ENCODE measurements around the gene ORAI3. TPM values are rescaled to one million over a fixed set of nuclear protein-coding genes. Genes with fewer than 3 reads are reported as not detected.

ORAI3 gene
- total RNA-seq, 6 donors from 2014 or later, result 22.2 to 33.9 (median 28.4) TPM

GRCh38 chr16:30985401-30986128, 36.7 kb downstream of the ORAI3 start:
- Histone ChIP-seq H3K27me3 (no peaks in the 10 kb centered on the region), H3K4me3 (peak overlapping the region; percentile 5 to 51 (median 40)), H3K27ac (peak overlapping the region in 3 of 4 donors; percentile 20 to 74 (median 49)), H3K4me1 (peaks cover 8 to 11% (median 9%) of the 10 kb centered on the region in 4 donors), H3K36me3 (peaks cover 6 to 45% (median 35%) of the 10 kb centered on the region in 4 donors), H3K9me3 (no peaks in the 10 kb centered on the region)
- DNase-seq (peak; percentile 76 to 81), ATAC-seq (ENCODE audit: low FRiP score in 2 of 2) (peak; percentile 72 to 75)
- TF ChIP-seq POLR2AphosphoS5 (IDR thresholded peaks at IDR 0.05) (no peak), EP300 (IDR thresholded peaks at IDR 0.05) (no peak), POLR2A (IDR thresholded peaks at IDR 0.05) (no peak), CTCF (IDR thresholded peaks at IDR 0.05) (no peak)
- WGBS, 2 donors, result 59 to 70% methylated on average over 6 to 11 of the region's 20 CpGs

GRCh38 chr16:30986129-30986991, 37.5 kb downstream of the ORAI3 start:
- Histone ChIP-seq H3K9me3 (no peaks in the 10 kb centered on the region), H3K27me3 (no peaks in the 10 kb centered on the region), H3K4me1 (peaks cover 8 to 11% (median 9%) of the 10 kb centered on the region in 4 donors), H3K4me3 (no peak overlapping the region), H3K27ac (peak overlapping the region in 1 of 4 donors; percentile 0), H3K36me3 (peaks cover under 1 to 37% (median 27%) of the 10 kb centered on the region in 4 donors)
- TF ChIP-seq CTCF (IDR thresholded peaks at IDR 0.05), result no peak
- TF ChIP-seq POLR2AphosphoS5 (IDR thresholded peaks at IDR 0.05), result no peak
- TF ChIP-seq POLR2A (IDR thresholded peaks at IDR 0.05), result no peak
- TF ChIP-seq EP300 (IDR thresholded peaks at IDR 0.05), result no peak
- 92 to 95% methylated on average over 15 to 29 of the region's 29 CpGs for WGBS, 2 donors
- peak in 1 of 2 donors; percentile 80 for DNase-seq
- no peak for ATAC-seq (ENCODE audit: low FRiP score in 2 of 2)

DNA sequence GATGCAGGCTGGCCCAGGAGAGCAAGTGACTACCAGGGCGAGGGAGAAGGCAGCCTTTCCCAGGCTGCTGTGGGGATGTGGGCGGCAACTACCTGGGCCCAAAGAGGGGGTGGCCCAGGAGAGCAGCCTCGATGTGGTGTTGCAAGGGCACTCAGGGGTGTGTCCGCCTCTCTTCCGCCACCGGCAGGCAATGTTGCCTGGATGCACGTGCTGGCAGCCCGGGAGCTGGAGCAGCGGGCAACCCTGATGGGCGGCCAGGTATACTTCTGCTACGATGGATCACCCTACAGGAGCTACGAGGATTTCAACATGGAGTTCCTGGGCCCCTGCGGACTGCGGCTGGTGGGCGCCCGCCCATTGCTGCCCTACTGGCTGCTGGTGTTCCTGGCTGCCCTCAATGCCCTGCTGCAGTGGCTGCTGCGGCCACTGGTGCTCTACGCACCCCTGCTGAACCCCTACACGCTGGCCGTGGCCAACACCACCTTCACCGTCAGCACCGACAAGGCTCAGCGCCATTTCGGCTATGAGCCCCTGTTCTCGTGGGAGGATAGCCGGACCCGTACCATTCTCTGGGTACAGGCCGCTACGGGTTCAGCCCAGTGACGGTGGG, 38.8 kb downstream of the ORAI3 start:
- DNase-seq (no peak), ATAC-seq (ENCODE audit: low FRiP score in 2 of 2) (no peak)
- Histone ChIP-seq H3K4me1 (peaks cover 8 to 11% (median 9%) of the 10 kb centered on the region in 4 donors), H3K9me3 (no peaks in the 10 kb centered on the region), H3K27ac (no peak overlapping the region), H3K4me3 (no peak overlapping the region), H3K36me3 (peaks cover 0 to 24% (median 20%) of the 10 kb centered on the region in 4 donors), H3K27me3 (no peaks in the 10 kb centered on the region)
- 89 to 95% methylated on average over 28 to 29 of the region's 30 CpGs for WGBS, 2 donors
- TF ChIP-seq EP300 (IDR thresholded peaks at IDR 0.05) (no peak), POLR2AphosphoS5 (IDR thresholded peaks at IDR 0.05) (no peak), CTCF (IDR thresholded peaks at IDR 0.05) (no peak), POLR2A (IDR thresholded peaks at IDR 0.05) (no peak)

DNA sequence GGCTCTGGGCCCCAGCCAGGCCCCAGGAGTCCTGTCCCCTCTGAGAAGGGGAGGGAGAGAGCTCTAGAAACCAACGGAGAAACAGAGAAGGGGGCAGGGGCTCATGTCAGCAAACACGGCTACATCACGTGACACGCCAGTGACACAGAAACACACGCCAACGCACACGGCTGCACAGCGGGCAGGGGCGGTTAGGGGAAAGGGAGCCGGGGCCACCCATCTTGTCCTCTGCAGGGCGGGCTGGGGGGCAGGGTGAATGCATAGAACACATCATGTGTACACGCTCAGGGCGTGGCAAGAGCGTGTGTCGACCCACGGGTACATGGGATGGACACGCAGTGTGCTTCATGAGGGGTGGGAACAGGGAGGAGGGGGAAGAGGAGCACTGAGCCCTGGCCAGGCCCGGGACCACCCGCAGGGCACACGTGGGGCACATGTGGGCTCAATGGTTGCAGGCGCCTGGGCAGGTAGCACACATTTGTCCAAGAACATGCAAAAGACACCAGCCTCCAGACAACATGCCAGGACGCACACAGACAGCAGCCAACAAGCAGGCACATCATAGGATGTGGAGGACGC, 40.7 kb downstream of the ORAI3 start:
- TF ChIP-seq POLR2AphosphoS5 (IDR thresholded peaks at IDR 0.05), result no peak
- no peak for TF ChIP-seq POLR2A (IDR thresholded peaks at IDR 0.05)
- no peak for TF ChIP-seq EP300 (IDR thresholded peaks at IDR 0.05)
- TF ChIP-seq CTCF (IDR thresholded peaks at IDR 0.05), result no peak
- Histone ChIP-seq H3K4me3 (no peak overlapping the region), H3K4me1 (peaks cover 8 to 11% (median 9%) of the 10 kb centered on the region in 4 donors), H3K27me3 (no peaks in the 10 kb centered on the region), H3K9me3 (no peaks in the 10 kb centered on the region), H3K36me3 (peaks cover 0 to 7% (median 3%) of the 10 kb centered on the region in 4 donors), H3K27ac (no peak overlapping the region)
- ATAC-seq (ENCODE audit: low FRiP score in 2 of 2) (no peak), DNase-seq (no peak)
- 89 to 91% methylated on average over 22 to 23 of the region's 23 CpGs for WGBS, 2 donors

Measured in upper lobe of left lung (tissue), 6 donors.